ENCODE results near the gene PSAPL1. TPM values are rescaled to one million over a fixed set of nuclear protein-coding genes. Genes with fewer than 3 reads are reported as not detected.

The PSAPL1 gene, protein sequence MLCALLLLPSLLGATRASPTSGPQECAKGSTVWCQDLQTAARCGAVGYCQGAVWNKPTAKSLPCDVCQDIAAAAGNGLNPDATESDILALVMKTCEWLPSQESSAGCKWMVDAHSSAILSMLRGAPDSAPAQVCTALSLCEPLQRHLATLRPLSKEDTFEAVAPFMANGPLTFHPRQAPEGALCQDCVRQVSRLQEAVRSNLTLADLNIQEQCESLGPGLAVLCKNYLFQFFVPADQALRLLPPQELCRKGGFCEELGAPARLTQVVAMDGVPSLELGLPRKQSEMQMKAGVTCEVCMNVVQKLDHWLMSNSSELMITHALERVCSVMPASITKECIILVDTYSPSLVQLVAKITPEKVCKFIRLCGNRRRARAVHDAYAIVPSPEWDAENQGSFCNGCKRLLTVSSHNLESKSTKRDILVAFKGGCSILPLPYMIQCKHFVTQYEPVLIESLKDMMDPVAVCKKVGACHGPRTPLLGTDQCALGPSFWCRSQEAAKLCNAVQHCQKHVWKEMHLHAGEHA
- not detected in 2 replicates for total RNA-seq

DNA sequence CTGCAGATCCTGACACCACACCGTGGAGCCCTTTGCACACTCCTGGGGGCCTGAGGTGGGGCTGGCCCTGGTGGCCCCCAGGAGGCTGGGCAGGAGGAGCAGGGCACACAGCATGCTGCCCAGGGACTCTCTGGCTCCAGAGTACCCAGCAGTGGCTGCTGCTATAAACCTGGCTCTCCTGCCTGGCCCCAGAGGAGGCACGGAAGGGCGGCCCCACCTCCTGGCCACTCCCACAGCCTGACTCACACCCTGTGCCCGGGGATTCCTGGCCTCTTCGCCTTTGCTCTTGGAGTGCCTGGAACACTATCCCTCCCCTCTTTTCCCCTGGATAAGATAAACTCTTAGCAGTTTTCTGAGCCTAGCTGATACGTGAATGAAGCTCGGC, at the start of gene PSAPL1:
Gene PSAPL1 (minus strand): TSS at position 165 of the 385 bp plus-strand sequence. CDS start 51 bp downstream, at position 114.

Other genes with a start within 250 kb of the PSAPL1 start
- 0.26 and 0.79 TPM in 2 replicates for gene SORCS2, start 242.4 kb downstream of the PSAPL1 start, total RNA-seq

Measured in bronchial smooth muscle cell (primary cell).